HAP-1 (cell line): Measurements from ENCODE around the gene ACAA1.
"Not testable (repeated sequence)": the region's sequence is repeated elsewhere in the genome, so short reads cannot be mapped to it uniquely, and the experiment has no call there.

Experiments
- DNase-seq, 2 experiments: peaks; one replicate each; pipeline ENCODE4 v3.0.0-alpha.2; 2016 to 2020; ENCODE audit warnings: low spot score in 2 of 2
- H3K27me3 ChIP-seq: fragments of 250-450 bp; sonication (Bioruptor Pico); 2 replicates; pipeline ENCODE4 v1.5.1; 2020; ENCODE audit warnings: low read depth, mild to moderate bottlenecking, moderate library complexity
- H3K36me3 ChIP-seq: fragments of 250-450 bp; sonication (Bioruptor Pico); replicated peaks from 2 replicates; pipeline ENCODE4 v1.5.1; 2020; ENCODE audit warnings: mild to moderate bottlenecking
- H3K4me1 ChIP-seq: fragments of 250-450 bp; sonication (Bioruptor Pico); 2 replicates; pipeline ENCODE4 v1.5.1; 2020; ENCODE audit warnings: mild to moderate bottlenecking
- H3K4me3 ChIP-seq: fragments of 250-450 bp; sonication (Bioruptor Pico); 2 replicates; pipeline ENCODE4 v1.5.1; 2020; ENCODE audit warnings: mild to moderate bottlenecking, moderate library complexity
- H3K9me3 ChIP-seq: fragments of 250-450 bp; sonication (Bioruptor Pico); 2 replicates; pipeline ENCODE4 v1.5.1; 2020; ENCODE audit warnings: mild to moderate bottlenecking, moderate library complexity
- in situ Hi-C: fragments of 300-500 bp; cut with MboI; formaldehyde crosslinking; loops from 3 replicates; pipeline ENCODE4 v1.14.3; 2020; ENCODE audit warnings: low sequenced_read_pairs, inconsistent platforms, mixed read lengths

ACAA1 gene

DNA sequence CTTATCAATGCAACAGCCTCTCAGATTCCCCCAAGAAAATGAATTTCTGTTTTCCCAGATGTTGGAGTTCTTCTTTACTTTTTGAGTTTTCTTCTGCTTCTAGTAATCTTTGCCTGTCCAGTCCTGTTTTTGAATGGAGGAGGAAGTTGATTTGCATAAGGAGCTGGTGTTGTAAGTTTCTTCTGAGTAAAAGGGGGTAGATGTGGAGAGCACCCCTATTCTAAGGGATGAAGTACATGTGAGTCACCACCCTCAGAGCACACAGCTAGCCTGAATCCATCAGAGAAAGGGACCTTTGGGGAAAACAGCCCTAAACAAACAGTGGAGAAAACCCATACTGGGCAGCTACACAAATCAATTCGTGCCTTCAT lies 34.5 kb downstream of the ACAA1 start:
- H3K4me3 ChIP-seq = no peak overlapping the region
- in situ Hi-C loops = no loop called here
- no peaks in the 10 kb centered on the region for H3K36me3 ChIP-seq
- no peak for DNase-seq
- peaks cover 10% of the 10 kb centered on the region for H3K27me3 ChIP-seq
- no peaks in the 10 kb centered on the region for H3K9me3 ChIP-seq
- H3K4me1 ChIP-seq = no peaks in the 10 kb centered on the region

DNA sequence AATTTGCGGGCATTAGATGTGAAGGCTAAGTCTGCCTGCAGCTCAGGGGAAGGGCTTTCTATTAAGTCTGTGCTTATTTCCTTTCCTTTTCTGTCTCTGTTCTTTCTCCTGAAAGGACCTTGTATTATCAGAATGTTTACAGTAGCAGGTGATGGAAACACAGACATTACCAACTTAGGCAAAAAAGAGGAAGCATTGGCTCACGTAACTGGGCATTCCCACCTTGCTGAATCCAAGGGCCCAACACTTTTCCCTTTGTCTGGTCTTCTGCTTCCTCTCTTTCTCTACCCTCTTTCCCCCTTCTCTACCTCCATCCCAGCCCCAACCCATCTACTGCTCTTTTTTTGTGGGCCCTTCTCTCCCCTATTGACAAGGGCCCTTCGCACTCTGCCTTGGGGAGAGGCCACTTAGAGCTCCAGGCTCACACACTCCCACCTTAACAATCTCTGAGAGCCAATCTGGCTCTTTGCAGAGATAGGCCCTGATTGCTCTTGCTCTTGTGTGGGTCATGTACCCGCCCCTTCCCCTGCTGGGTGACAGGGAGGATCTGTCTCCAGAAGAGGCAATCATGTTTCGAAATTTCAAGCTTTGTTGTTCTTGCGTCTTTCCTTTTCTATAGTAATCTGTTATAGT lies 35.0 kb downstream of the ACAA1 start:
- H3K4me1 ChIP-seq = no peaks in the 10 kb centered on the region
- no peaks in the 10 kb centered on the region for H3K9me3 ChIP-seq
- peaks cover 10% of the 10 kb centered on the region for H3K27me3 ChIP-seq
- DNase-seq = no peak
- no peaks in the 10 kb centered on the region for H3K36me3 ChIP-seq
- H3K4me3 ChIP-seq = no peak overlapping the region
- in situ Hi-C loops = no loop called here

DNA sequence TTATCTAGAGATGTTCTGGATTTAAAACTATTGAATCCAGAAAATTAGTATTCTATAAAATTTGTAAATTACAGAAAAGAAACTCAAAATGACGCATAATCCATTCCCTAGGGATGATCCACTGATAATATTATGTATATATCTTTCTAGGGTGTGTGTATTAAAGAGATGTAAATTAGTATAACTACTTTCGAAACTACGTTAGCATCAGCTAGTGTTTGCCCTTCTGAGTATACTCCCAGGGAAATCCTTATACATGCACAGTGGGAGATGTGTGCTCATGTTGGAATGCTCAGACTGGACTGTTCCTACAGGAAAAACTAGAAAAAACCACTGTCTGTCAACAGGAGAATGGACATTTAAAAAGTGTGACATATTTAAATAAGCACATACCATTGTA lies 36.4 kb downstream of the ACAA1 start:
- no peak for DNase-seq
- Histone ChIP-seq H3K4me3 (no peak overlapping the region), H3K27me3 (peaks cover 10% of the 10 kb centered on the region), H3K4me1 (no peaks in the 10 kb centered on the region), H3K36me3 (no peaks in the 10 kb centered on the region), H3K9me3 (no peaks in the 10 kb centered on the region)
- in situ Hi-C loops = no loop called here

DNA sequence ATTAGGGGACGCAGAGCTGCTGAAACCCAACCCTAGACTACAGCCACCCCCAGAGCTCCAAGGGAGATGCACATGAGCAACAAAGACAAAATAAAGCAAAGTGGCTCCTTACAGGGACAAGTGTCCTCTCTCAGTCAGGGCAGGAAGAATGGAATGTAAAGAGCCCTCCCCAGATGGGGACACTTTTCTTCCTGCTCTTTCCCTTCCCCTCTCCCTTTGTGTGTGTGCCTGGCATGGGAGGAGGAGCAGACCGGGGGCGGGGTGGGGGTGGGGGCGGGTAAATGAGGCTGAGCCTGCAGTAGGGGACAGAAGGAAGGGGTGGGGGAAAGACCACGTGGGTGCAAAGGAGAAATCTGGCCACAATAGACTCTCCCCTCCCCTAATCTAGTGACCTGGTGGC lies 37.4 kb downstream of the ACAA1 start:
- Histone ChIP-seq H3K9me3 (no peaks in the 10 kb centered on the region), H3K4me1 (no peaks in the 10 kb centered on the region), H3K4me3 (no peak overlapping the region), H3K36me3 (no peaks in the 10 kb centered on the region), H3K27me3 (peaks cover 10% of the 10 kb centered on the region)
- no peak for DNase-seq
- in situ Hi-C loops = no loop called here

DNA sequence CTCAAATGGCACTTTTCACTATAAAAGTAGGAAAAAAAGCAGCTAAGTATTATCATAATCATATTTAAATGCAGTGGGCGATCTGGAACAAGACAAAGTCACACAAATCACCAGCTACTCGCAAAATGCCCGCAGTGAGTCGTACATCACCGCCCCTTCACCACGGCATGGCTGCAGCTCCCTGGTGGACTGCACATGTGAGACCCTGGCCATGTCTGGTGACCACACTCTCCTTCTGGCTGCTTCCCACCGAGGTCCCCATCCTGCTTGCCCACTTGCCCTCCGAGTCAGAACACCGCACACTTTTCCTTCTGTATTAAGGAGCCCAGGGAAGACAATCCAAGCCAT lies 38.6 kb downstream of the ACAA1 start:
- in situ Hi-C loops = no loop called here
- H3K27me3 ChIP-seq = peaks cover 18% of the 10 kb centered on the region
- DNase-seq = no peak

DNA sequence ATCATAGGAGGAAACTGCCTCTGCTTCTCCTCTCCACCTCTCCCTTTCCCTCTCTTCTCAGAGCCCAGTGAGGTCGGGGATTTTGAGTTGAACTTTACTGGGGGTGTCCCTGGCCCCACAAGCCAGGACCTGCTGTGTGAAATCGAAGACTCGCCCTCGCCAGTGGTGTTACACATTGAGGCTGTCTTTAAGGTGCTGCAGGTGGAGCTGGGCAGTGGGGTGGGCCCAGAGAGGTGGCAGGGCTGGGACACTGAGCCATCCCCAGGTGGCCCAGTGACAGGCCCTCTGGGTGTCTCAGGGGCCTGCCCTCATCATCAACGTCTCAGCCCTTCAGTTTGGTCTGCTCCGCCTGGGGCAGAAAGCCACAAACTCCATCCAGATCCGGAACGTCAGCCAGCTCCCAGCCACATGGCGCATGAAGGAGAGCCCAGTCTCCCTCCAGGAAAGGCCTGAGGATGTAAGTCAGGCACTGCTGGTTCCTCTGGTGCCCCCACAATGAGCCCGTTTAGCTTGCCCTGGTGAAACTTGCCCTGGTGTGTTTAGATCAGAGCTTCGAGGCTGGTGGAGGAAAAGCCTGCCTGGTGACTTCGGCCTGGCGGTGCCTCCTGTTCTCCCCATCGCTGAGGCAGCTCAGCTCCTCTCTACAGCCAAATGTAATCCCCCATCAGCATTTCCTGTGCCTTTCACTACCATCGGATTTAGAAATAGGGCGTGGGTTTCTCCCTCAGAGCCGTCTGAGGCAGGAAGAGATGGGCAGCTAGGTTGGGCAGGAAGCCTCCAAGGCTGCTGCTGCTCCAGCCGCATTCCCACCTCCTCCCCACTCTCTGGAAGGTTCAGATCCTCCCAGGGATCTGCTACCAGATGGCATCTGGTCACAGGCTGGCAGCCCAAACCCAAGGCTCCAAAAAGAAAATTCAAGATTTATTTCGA lies 39.2 kb downstream of the ACAA1 start:
- H3K9me3 ChIP-seq = no peaks in the 10 kb centered on the region
- no peak overlapping the region for H3K4me3 ChIP-seq
- H3K4me1 ChIP-seq = no peaks in the 10 kb centered on the region
- H3K27me3 ChIP-seq = peaks cover 24% of the 10 kb centered on the region
- H3K36me3 ChIP-seq = no peaks in the 10 kb centered on the region
- in situ Hi-C loops = no loop called here
- DNase-seq = no peak

More for the DNA sequence above, 38.6 kb downstream of the ACAA1 start:
- Histone ChIP-seq H3K36me3 (no peaks in the 10 kb centered on the region), H3K9me3 (no peaks in the 10 kb centered on the region), H3K4me3 (no peak overlapping the region), H3K4me1 (no peaks in the 10 kb centered on the region)

DNA sequence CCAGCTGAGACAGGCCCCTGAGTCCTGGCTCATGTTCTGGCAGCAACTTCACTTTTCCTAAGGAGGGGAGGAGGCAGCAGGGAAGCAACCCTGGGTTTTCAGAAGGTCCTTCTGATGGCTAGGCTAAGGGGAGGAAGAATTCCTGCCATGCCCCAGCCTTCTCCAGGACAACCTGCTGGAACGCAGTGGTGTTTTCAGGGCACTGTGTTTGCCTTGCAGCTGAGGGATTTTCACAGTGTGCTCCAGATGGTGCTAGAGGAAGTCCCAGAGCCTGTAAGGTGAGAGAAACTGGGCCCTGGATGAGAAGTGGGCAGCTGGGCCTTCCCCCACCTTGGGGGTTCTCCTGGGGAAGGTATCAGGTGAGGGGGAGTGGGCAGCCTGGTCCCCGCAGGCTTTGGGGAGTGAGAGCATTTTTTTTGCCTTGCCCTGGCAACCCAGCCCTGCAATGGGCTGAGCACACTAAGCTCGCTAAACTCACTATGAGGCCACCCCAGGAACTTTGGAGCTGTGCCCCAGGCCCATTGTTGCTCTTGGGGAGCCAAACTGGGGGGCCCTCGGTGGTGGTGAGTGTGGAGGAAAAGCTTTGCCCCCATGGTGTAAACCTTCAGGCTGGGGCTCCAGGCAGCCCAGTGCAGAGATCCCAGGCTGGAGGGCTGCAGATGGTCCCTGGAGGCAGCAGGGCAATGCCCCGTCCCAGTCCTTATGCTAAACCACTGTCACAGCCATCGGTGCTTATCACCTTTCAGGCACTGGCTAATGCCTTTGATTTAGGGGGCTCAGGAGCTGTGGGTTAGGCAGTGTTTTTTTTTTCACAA lies 41.1 kb downstream of the ACAA1 start:
- Histone ChIP-seq H3K9me3 (no peaks in the 10 kb centered on the region), H3K4me1 (no peaks in the 10 kb centered on the region), H3K36me3 (no peaks in the 10 kb centered on the region), H3K27me3 (peaks cover 30% of the 10 kb centered on the region), H3K4me3 (no peak overlapping the region)
- in situ Hi-C loops = no loop called here
- no peak for DNase-seq

DNA sequence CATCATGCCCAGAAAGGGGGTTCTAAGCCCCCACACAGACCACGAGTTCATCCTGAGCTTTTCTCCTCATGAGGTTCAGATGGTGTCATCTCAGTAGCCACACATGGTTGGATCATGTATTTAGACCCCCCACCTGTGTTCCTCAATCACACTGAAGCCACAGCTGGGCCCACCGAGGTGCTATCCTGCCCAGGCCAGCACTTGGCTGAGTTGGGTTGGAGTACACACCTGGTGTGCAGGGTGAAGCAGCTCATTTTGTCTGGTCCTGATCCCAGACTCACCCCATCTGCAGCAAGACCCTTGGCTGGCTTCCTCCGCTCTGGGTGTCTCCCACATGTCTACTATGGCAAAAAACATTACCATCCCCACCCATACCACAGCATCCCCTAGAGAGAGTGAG lies 41.9 kb downstream of the ACAA1 start:
- Histone ChIP-seq H3K36me3 (no peaks in the 10 kb centered on the region), H3K9me3 (no peaks in the 10 kb centered on the region), H3K4me1 (no peaks in the 10 kb centered on the region), H3K27me3 (peaks cover 26% of the 10 kb centered on the region), H3K4me3 (no peak overlapping the region)
- in situ Hi-C loops = no loop called here
- no peak for DNase-seq

DNA sequence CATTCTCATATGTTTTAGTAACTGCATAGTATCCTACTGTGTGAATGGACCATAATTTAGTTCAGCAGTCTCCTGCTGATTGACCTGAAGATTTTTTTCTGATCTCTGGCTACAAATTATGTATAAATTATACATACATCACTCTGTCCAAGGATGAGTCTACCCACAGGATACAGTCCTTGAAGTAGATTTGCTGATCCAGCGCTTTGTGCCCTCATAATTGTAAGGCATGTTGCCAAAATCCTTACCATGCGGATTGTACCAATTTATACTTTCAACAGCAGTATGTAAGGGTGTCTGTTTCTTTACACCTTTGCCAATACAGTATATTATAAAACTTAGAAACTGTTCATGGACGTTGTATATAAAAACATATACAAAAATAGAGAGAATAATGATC lies 46.5 kb downstream of the ACAA1 start:
- no peaks in the 10 kb centered on the region for H3K36me3 ChIP-seq
- no peak for DNase-seq
- H3K27me3 ChIP-seq = peaks cover 23% of the 10 kb centered on the region
- in situ Hi-C loops = no loop called here
- no peak overlapping the region for H3K4me3 ChIP-seq
- no peaks in the 10 kb centered on the region for H3K4me1 ChIP-seq
- no peaks in the 10 kb centered on the region for H3K9me3 ChIP-seq

DNA sequence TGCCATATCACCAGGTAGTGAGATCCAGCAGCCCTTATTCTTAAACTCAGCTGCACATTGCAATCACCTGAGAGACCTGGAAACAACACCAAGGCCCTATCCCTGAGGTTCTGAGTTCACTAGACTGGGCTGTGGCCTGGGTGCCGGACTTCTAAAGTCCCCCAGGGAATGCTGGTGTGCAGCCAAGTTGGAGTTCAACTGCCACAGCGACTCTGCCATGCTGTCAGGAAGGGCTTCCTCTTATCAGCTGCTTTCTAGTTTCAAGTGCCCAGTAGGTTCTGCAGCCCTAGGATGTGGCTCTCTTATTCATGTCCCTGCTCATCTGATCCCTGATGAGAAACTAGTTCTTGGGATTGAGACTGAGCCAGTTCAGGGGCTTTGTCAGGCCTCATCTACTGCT lies 47.8 kb downstream of the ACAA1 start:
- Histone ChIP-seq H3K4me1 (no peaks in the 10 kb centered on the region), H3K9me3 (peaks cover under 1% of the 10 kb centered on the region; the same call in 1 of the 2 replicates), H3K4me3 (no peak overlapping the region), H3K27me3 (peaks cover 21% of the 10 kb centered on the region), H3K36me3 (no peaks in the 10 kb centered on the region)
- in situ Hi-C loops = no loop called here
- no peak for DNase-seq

DNA sequence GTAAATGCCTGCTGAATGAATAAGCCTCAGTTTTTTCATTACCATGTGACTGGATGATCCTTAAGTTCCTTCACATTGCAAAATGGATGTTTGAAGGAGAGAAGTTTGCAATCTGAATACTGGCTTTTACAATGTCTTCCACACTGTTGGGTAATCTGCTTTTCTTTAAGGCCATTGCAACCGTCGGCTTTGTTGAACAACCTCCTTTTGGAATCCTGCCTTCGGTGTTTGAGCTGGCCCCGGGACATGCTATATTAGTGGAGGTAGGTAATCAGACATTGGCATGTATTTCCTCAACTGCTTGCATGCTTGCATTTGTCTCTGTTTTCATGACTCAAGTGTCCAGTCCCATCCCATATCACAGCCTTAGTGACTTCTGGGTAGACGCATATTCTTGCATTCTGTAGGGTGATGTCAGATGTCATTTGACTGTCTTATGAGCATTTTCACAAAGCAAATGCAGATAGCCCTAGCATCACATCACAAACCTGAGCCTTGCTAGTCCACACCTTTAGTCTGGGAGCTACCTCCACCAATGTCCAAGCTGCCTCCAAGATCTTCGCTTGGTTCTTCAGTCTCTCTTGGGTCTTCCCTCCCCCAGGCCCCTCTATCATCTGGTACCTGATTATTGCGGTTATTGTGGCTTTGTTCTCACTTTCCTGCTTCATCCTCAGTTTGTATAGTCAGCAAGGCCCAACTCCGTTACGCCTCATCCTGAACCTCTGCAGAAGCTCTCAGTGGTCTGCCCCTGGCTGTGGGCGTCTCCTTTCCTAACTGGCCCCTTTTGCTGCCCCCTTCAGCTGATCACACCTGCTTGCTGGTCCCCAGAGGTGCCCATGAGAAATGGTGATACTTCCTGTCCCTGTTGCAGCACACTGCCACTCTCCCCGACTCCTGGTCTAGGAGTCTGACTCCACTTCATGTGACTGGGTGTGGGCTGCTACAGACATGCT lies 48.5 kb downstream of the ACAA1 start:
- in situ Hi-C loops = no loop called here
- no peak for DNase-seq
- Histone ChIP-seq H3K4me1 (no peaks in the 10 kb centered on the region), H3K4me3 (no peak overlapping the region), H3K9me3 (peaks cover 3% of the 10 kb centered on the region; the same call in 1 of the 2 replicates), H3K36me3 (no peaks in the 10 kb centered on the region), H3K27me3 (peaks cover 15% of the 10 kb centered on the region)

DNA sequence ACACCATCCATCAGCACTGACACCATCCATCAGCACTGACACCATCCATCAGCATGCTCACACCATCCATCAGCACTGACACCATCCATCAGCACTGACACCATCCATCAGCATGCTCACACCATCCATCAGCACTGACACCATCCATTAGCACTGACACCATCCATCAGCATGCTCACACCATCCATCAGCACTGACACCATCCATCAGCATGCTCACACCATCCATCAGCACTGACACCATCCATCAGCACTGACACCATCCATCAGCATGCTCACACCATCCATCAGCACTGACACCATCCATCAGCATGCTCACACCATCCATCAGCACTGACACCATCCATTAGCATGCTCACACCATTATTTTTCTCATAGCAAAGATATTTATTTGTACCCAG lies 49.6 kb downstream of the ACAA1 start:
- H3K27me3 ChIP-seq, H3K4me1 ChIP-seq, H3K9me3 ChIP-seq, DNase-seq, H3K36me3 ChIP-seq, H3K4me3 ChIP-seq, in situ Hi-C loops: not testable (repeated sequence)

DNA sequence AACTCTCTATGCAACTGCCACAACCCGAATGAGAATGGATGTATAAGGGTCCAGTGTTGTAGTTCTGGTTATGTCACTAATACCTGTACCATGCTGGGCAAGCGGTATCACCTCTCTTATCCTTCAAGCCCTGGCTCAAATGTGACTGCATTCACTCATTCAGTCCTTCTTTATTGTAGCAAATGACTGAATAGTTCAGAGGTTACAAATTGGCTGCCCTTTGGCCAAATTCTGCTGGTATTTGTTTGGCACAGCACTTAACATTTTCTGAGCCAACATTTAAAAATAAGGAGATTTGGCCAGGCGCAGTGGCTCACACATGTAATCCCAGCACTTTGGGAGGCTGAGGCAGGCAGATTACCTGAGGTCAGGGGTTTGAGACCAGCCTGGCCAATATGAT lies 50.4 kb downstream of the ACAA1 start:
- no peak for DNase-seq
- Histone ChIP-seq H3K4me1 (no peaks in the 10 kb centered on the region), H3K27me3 (no peaks in the 10 kb centered on the region; the same call in 1 of the 2 replicates), H3K4me3 (no peak overlapping the region), H3K9me3 (peaks cover 3% of the 10 kb centered on the region; the same call in 1 of the 2 replicates), H3K36me3 (no peaks in the 10 kb centered on the region)
- in situ Hi-C loops = no loop called here
